CD4-positive, alpha-beta T cell (primary cell): ENCODE results near the gene AGPAT4. TPM values are rescaled to one million over a fixed set of nuclear protein-coding genes. Genes with fewer than 3 reads are reported as not detected.
"Not testable (repeated sequence)": the region's sequence is repeated elsewhere in the genome, so short reads cannot be mapped to it uniquely, and the experiment has no call there.

Experiments used
- ATAC-seq: fragments of 200-7000 bp; cut with Tn5 transposase; one replicate; pipeline ENCODE4 v1.10.0; 2022; ENCODE audit warnings: mild to moderate bottlenecking; ENCODE audit not compliant: poor library complexity
- CTCF ChIA-PET: fragments of 350-600 bp; sonication (Branson Sonifier 250); formaldehyde crosslinking; loops from one replicate; lab custom pipeline; 2021; ENCODE audit warnings: antibody characterized with exemption, inconsistent platforms; lab: Charles Lee
- POLR2A ChIA-PET: fragments of 350-600 bp; sonication (Branson Sonifier 250); formaldehyde crosslinking; loops from one replicate; lab custom pipeline; 2021; ENCODE audit warnings: antibody characterized with exemption, inconsistent platforms; lab: Charles Lee
- DNase-seq, 14 experiments: peaks; one replicate each; pipeline ENCODE4 v3.0.0-alpha.2; 2013 to 2020; ENCODE audit warnings: mixed read lengths in 2 of 14
- H3K27ac ChIP-seq, 2 donors: one replicate each; pipeline versions ENCODE4 v1.5.1 to v1.7.0; 2013; ENCODE audit warnings: low read length in 2 of 2, low read depth in 1 of 2, mild to moderate bottlenecking in 1 of 2
- H3K27me3 ChIP-seq, 2 experiments: 1 replicate in 1 of 2; 2 replicates in 1 of 2; pipeline versions ENCODE4 v1.6.1 to v1.7.0; 2013; ENCODE audit warnings: low read length in 2 of 2, control low read depth in 1 of 2, mild to moderate bottlenecking in 1 of 2, moderate library complexity in 1 of 2; ENCODE audit not compliant: insufficient read depth in 2 of 2, control insufficient read depth in 1 of 2
- H3K36me3 ChIP-seq: one replicate; pipeline ENCODE4 v1.6.1; 2013; ENCODE audit warnings: low read length, control low read depth; ENCODE audit not compliant: insufficient read depth
- H3K4me1 ChIP-seq: one replicate; pipeline ENCODE4 v1.6.1; 2013; ENCODE audit warnings: low read length, control low read depth; ENCODE audit not compliant: insufficient read depth
- H3K4me3 ChIP-seq: one replicate; pipeline ENCODE4 v1.5.1; 2013; ENCODE audit warnings: mild to moderate bottlenecking, low read length, moderate library complexity
- H3K9me3 ChIP-seq, 2 experiments: 1 replicate in 1 of 2; 2 replicates in 1 of 2; pipeline versions ENCODE4 v1.6.1 to v1.7.0; 2013; ENCODE audit warnings: low read length in 2 of 2, mild to moderate bottlenecking in 2 of 2, control low read depth in 1 of 2, moderate library complexity in 1 of 2; ENCODE audit not compliant: control insufficient read depth in 1 of 2, insufficient read depth in 1 of 2
- H3K27ac Mint-ChIP-seq: one replicate; pipeline ENCODE4 v1.8.0; 2020; ENCODE audit warnings: mixed read lengths
- H3K27me3 Mint-ChIP-seq: one replicate; pipeline ENCODE4 v1.8.0; 2021; ENCODE audit warnings: mixed read lengths
- H3K36me3 Mint-ChIP-seq: one replicate; pipeline ENCODE4 v1.8.0; 2021; ENCODE audit warnings: low read depth, mixed read lengths
- H3K4me1 Mint-ChIP-seq: one replicate; pipeline ENCODE4 v1.8.0; 2021; ENCODE audit warnings: low read depth, mixed read lengths
- H3K4me3 Mint-ChIP-seq: one replicate; pipeline ENCODE4 v1.8.0; 2020; ENCODE audit warnings: mild to moderate bottlenecking, mixed read lengths
- H3K9me3 Mint-ChIP-seq: one replicate; pipeline ENCODE4 v1.8.0; 2020; ENCODE audit warnings: mixed read lengths
- intact Hi-C, 2 experiments: fragments of 100-400 bp; cut with DNase I in 1 of 2; cut with micrococcal nuclease in 1 of 2; formaldehyde crosslinking; loops; one replicate each; pipeline versions ENCODE4 v1.15.1 to v1.9.0; 2023 to 2025; cut with DNase I, micrococcal nuclease
- total RNA-seq, 174 experiments: library from RNA in 2 of 174; stranded (reverse) in 2 of 174; gene quantifications; one replicate each; pipeline ENCODE4 v1.2.3 and lab custom pipeline; 2021 to 2026
- TF ChIP-seq, protein P1 (sequence below): fragments of 200-600 bp; IDR thresholded peaks from one replicate; pipeline ENCODE4 v1.8.0; 2022; ENCODE audit warnings: antibody characterized with exemption, mild to moderate bottlenecking

The AGPAT4 gene
- total RNA-seq, 2 experiments from 2014 or later: 2.8 to 4.8 TPM

DNA sequence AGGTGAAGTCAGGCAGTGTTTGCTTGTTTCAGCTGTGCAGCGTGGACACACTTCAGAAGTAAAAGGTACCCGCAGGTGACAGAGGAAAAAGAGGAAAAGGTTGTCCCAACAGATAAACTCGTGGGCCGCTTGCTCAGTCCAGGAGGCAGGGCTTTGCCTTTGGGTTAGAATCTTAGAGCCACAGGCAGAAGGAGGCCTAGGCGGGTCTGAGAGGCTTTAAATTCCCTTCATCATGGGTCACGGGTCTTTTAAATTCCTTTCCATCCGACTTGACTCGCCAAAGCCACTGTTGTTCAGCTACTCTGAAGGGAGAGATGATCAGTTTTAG, 48.2 kb downstream of the AGPAT4 start:
- TF ChIP-seq, protein P1, sequence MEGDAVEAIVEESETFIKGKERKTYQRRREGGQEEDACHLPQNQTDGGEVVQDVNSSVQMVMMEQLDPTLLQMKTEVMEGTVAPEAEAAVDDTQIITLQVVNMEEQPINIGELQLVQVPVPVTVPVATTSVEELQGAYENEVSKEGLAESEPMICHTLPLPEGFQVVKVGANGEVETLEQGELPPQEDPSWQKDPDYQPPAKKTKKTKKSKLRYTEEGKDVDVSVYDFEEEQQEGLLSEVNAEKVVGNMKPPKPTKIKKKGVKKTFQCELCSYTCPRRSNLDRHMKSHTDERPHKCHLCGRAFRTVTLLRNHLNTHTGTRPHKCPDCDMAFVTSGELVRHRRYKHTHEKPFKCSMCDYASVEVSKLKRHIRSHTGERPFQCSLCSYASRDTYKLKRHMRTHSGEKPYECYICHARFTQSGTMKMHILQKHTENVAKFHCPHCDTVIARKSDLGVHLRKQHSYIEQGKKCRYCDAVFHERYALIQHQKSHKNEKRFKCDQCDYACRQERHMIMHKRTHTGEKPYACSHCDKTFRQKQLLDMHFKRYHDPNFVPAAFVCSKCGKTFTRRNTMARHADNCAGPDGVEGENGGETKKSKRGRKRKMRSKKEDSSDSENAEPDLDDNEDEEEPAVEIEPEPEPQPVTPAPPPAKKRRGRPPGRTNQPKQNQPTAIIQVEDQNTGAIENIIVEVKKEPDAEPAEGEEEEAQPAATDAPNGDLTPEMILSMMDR: no peak
- Histone ChIP-seq H3K4me1 (peaks cover 43% of the 10 kb centered on the region), H3K36me3 (no peaks in the 10 kb centered on the region), H3K27ac (peak overlapping the region in 1 of 2 donors; percentile 65), H3K9me3 (no peaks in the 10 kb centered on the region), H3K4me3 (no peak overlapping the region), H3K27me3 (no peaks in the 10 kb centered on the region)
- CTCF ChIA-PET: no interaction called here
- POLR2A ChIA-PET: no interaction called here
- intact Hi-C loops: loop anchor here in 1 of 2 experiments (5.0 kb wide), 1 partner anchor 108 kb away; no protein-coding TSS in a partner anchor
- Mint-ChIP-seq H3K9me3 (no peaks in the 10 kb centered on the region), H3K27ac (no peak overlapping the region), H3K4me1 (peaks cover 41% of the 10 kb centered on the region), H3K4me3 (no peak overlapping the region), H3K36me3 (peaks cover 4% of the 10 kb centered on the region), H3K27me3 (no peaks in the 10 kb centered on the region)
- ATAC-seq: no peak
- no peak for DNase-seq

DNA sequence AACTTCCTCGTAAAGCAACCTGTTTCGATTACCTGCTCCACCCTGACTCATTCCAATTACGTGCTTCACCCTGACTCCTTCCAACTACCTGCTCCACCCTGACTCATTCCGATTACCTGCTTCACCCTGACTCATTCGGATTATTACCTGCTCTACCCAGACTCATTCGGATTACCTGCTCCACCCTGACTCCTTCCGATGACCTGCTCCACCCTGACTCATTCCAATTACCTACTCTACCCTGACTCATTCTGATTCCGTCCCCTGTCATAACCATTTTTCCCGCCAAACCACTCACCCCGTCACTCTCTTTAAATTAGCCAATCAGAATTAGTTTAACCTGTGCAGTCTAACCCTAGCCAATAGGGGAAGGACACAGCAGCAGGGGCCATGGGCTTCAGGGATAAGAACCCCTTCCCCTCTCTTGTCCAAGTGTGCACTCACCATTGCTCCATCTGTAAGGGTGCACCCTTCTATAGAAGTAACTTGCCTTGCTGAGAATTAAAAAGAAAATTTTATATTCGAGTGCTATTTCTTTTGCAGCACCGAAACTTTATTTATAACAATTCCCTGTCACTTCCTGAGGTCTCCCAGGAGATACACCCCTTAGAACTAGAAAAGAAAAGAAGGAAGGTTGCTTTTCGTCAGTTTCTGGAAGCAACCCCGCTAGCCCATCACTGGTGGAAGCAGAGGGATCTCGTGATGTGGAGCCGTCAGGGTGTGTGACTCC, 48.7 kb downstream of the AGPAT4 start:
- peaks cover 43% of the 10 kb centered on the region for H3K4me1 ChIP-seq
- POLR2A ChIA-PET, H3K9me3 Mint-ChIP-seq, DNase-seq, CTCF ChIA-PET, H3K36me3 Mint-ChIP-seq, H3K4me3 Mint-ChIP-seq, H3K27me3 ChIP-seq, H3K27me3 Mint-ChIP-seq, H3K9me3 ChIP-seq, H3K36me3 ChIP-seq, H3K4me3 ChIP-seq, ATAC-seq: not testable (repeated sequence)
- Mint-ChIP-seq H3K27ac (peak overlapping the region; percentile 12), H3K4me1 (peaks cover 41% of the 10 kb centered on the region)
- H3K27ac ChIP-seq: peak overlapping the region in 1 of 2 donors; percentile 65
- intact Hi-C loops: loop anchor here in 1 of 2 experiments (5.0 kb wide), 1 partner anchor 108 kb away; no protein-coding TSS in a partner anchor

DNA sequence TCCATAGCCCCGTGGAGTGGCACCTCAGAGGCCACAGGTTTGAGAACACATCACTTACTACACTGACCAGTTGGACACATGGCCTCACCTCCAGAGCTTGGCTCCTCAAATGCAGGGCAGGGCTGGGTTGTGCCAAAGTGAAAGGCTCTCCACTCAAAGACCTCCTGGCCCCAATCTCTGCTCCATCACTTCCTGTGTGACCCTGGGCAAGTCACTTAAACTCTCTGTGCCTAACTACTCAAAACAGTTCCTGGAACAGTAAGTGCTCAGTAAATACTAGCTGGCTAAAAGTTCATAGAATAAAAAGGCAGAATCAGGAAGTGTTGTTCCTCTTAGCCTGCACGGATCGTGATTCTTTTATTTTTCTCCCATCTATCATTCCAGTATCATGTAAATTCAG, 50.2 kb downstream of the AGPAT4 start:
- Mint-ChIP-seq H3K9me3 (no peaks in the 10 kb centered on the region), H3K27ac (no peak overlapping the region), H3K4me3 (no peak overlapping the region), H3K4me1 (peaks cover 37% of the 10 kb centered on the region), H3K27me3 (no peaks in the 10 kb centered on the region), H3K36me3 (peaks cover 4% of the 10 kb centered on the region)
- H3K27ac ChIP-seq: no peak overlapping the region
- DNase-seq (no peak), ATAC-seq (no peak)
- H3K4me1 ChIP-seq: peaks cover 43% of the 10 kb centered on the region
- TF ChIP-seq, protein P1: no peak
- H3K9me3 ChIP-seq: no peaks in the 10 kb centered on the region
- H3K36me3 ChIP-seq: no peaks in the 10 kb centered on the region
- intact Hi-C loops: no loop called here
- CTCF ChIA-PET: no interaction called here
- no peak overlapping the region for H3K4me3 ChIP-seq
- POLR2A ChIA-PET: no interaction called here
- H3K27me3 ChIP-seq: no peaks in the 10 kb centered on the region
